Stimulated activated naive CD8-positive, alpha-beta T cell treated with anti-CD3 and anti-CD28 coated beads, Interleukin-15, amount 100 ng/mL, for 72 hours (primary cell): ENCODE data around the gene HOXA7.

Source experiments
- ATAC-seq: fragments of 150-1000 bp; cut with Tn5 transposase; 2 replicates; pipeline ENCODE4 v1.10.0; 2021; ENCODE audit warnings: mild to moderate bottlenecking, moderate library complexity
- DNase-seq, 2 donors: peaks; one replicate each; pipeline ENCODE4 v3.0.0; 2021 to 2022
- H3K27ac Mint-ChIP-seq, 2 donors: one replicate each; pipeline ENCODE4 v1.8.0; 2022; ENCODE audit warnings: mild to moderate bottlenecking in 2 of 2, mixed read lengths in 2 of 2, moderate library complexity in 2 of 2
- H3K27me3 Mint-ChIP-seq: one replicate; pipeline ENCODE4 v1.8.0; 2022; ENCODE audit warnings: mixed read lengths
- H3K4me1 Mint-ChIP-seq: one replicate; pipeline ENCODE4 v1.8.0; 2022; ENCODE audit warnings: mild to moderate bottlenecking, mixed read lengths
- H3K4me3 Mint-ChIP-seq, 2 donors: one replicate each; pipeline ENCODE4 v1.8.0; 2022; ENCODE audit warnings: mild to moderate bottlenecking in 2 of 2, mixed read lengths in 2 of 2, moderate library complexity in 1 of 2
- H3K9me3 Mint-ChIP-seq, 2 donors: one replicate each; pipeline ENCODE4 v1.8.0; 2022; ENCODE audit warnings: mixed read lengths in 2 of 2

Gene HOXA7

DNA sequence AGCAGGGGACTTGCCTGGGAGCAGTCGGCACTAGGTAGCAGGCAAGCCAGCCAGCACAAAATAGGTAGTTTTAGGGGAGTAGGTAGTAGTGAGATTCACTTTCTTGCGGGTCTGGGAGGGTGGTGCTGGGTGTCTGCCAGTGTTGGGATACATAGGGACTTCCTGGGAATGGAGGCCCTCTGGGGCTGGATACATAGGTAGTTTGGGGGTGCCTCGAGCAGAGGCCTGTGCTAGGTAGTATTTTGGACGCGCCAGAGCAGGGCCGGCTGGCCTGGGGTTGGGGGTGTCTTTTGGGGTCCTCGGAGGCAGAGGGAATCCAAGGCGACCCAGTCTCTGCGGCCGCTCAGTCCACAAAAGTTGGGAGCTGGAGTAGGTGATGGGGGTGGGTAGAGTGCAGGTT lies 2.1 kb downstream of the HOXA7 start:
- Mint-ChIP-seq H3K4me3 (peak overlapping the region in 1 of 2 donors; percentile 80), H3K27ac (peak overlapping the region in 1 of 2 donors; percentile 79), H3K4me1 (peaks cover 72% of the 10 kb centered on the region), H3K27me3 (peaks cover 100% of the 10 kb centered on the region), H3K9me3 (no peaks in the 10 kb centered on the region)
- no peak for DNase-seq
- ATAC-seq: no peak

DNA sequence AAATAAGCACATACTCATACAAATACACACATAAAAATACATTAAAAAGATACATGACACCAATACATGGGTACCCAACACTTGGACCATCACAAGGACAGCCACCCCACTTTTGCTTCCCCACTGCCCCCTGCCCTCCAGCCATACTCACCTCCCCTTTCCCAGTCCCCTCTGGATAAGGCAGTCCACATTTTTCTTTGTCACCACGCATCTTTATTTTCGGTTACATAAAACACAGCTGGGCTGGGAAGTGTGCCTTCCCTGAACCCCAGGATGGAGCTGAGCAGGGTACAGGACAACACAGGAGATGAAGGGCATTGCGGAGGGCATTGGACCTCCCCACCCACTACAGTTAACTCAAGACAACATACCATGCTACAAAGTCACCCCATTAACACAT lies 2.9 kb downstream of the HOXA7 start:
- DNase-seq (no peak), ATAC-seq (no peak)
- Mint-ChIP-seq H3K27ac (no peak overlapping the region), H3K4me1 (peaks cover 69% of the 10 kb centered on the region), H3K27me3 (peaks cover 100% of the 10 kb centered on the region), H3K9me3 (no peaks in the 10 kb centered on the region), H3K4me3 (no peak overlapping the region)

DNA sequence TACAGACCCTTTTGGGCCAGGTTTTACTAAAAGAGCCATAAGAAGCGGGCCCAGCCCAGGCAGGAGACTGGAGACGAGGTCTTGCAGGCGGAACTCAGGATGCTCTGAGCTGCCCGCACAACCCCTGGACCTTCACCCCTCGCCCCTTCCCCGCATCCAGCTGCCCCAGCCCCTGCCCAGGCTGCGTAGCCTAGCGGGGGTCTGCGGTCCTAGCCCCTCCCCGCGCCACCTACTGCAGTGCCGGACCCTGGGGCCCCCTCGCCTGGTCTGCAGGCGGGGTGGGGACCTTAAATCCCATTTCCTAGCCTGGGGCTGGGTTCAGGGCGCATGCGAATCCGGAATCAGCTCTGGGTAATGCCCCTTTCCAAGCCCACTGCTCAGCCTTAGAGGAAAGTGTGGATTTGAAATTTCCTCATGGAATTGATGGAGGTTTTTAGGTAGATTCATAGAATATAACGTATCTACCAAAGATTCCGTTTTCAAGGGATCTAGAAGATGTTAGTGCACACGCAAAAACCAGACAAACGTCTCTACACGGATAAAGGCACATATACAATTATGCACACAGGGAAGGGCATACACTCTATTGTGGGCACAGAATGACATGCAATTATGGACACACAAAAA lies 3.5 kb downstream of the HOXA7 start:
- Mint-ChIP-seq H3K27me3 (peaks cover 100% of the 10 kb centered on the region), H3K27ac (no peak overlapping the region), H3K4me3 (no peak overlapping the region), H3K9me3 (no peaks in the 10 kb centered on the region), H3K4me1 (peaks cover 69% of the 10 kb centered on the region)
- no peak for DNase-seq
- no peak for ATAC-seq

DNA sequence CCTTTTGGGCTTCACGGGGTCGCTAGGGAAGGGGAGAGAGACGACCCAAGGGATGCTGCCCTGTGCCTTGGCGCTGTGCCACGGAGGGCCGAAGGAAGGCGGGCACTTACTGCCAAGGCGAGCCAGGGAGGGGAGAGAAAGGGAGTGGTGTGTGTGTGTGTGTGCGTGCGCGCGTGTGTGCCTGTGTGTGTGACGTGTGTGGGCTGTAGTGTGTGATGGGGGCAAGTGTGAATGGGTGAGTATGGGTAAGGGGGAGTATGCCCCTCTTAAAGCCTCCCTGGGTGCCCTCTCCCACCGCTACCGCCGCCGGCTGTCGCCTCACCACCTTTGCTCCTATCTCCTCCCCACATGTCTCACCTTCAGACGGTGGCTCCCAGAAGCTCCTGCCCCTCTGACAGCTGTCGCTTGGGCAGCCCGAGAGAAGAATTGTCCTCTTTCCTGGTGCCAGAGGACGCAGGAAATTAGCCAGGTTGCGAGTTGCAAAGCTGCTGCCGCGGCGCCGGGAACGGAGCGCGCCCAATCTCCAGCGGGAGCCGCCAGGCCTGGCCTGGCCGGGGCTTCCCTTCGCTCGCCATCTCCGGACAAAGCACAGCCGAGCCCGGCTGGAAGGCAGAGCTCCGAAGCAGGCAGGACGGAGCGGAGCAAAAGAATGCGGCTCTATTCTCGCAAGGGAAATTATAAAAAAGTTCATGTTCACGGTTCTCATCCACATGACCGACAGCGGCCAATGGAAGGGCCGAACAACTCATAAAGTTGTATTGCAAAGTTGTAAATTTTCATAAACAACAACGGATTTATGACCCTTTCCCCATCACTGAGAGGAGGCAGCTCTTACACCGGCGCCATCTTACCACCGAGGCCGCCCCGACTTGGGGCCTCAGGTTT lies 4.3 kb downstream of the HOXA7 start, which contains the start of gene HOXA3:
Gene HOXA3, minus strand, starts transcription at position 653 of the 885 bp plus-strand sequence. CDS start 41,943 bp downstream, outside the sequence.
- ATAC-seq (no peak), DNase-seq (no peak)
- H3K4me3 Mint-ChIP-seq: peak within 1 kb of the TSS; percentile 79 to 87
- peaks cover 100% of the 10 kb centered on the region for H3K27me3 Mint-ChIP-seq
- peaks cover 62% of the 10 kb centered on the region for H3K4me1 Mint-ChIP-seq
- no peaks in the 10 kb centered on the region for H3K9me3 Mint-ChIP-seq
- H3K27ac Mint-ChIP-seq: peak within 1 kb of the TSS in 1 of 2 donors; percentile 68

DNA sequence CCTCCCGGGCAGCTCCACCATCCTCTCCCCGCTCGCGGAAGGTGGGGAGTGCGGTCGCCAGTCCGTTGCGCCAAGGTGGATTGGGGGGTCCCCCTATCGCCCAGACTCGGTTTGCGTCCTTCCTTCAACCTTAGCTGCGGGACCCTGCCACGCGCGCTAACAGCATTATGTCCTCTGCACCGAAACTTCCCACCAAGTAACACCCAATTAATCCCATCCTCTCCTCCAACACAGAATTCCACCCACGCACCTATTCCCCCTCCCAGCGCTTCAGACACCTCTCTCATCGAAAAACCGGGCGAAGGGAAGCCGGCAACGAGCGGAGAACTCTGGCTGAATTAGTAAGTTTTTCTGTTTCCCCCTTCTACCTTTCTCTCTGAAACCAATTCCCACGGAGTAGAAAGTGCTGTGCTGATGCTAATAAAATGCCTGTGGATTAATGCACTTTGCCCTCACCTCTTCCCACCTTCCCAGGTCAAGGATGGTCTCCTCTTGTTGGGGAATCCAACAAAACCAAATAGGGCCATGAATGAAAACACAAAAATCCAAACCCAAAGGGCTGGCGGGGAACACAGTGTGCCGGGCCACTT lies 5.0 kb downstream of the HOXA7 start:
- peak overlapping the region; percentile 79 to 87 for H3K4me3 Mint-ChIP-seq
- H3K27ac Mint-ChIP-seq: peak overlapping the region in 1 of 2 donors; percentile 68
- no peak for DNase-seq
- peaks cover 58% of the 10 kb centered on the region for H3K4me1 Mint-ChIP-seq
- ATAC-seq: no peak
- H3K9me3 Mint-ChIP-seq: no peaks in the 10 kb centered on the region
- peaks cover 100% of the 10 kb centered on the region for H3K27me3 Mint-ChIP-seq

DNA sequence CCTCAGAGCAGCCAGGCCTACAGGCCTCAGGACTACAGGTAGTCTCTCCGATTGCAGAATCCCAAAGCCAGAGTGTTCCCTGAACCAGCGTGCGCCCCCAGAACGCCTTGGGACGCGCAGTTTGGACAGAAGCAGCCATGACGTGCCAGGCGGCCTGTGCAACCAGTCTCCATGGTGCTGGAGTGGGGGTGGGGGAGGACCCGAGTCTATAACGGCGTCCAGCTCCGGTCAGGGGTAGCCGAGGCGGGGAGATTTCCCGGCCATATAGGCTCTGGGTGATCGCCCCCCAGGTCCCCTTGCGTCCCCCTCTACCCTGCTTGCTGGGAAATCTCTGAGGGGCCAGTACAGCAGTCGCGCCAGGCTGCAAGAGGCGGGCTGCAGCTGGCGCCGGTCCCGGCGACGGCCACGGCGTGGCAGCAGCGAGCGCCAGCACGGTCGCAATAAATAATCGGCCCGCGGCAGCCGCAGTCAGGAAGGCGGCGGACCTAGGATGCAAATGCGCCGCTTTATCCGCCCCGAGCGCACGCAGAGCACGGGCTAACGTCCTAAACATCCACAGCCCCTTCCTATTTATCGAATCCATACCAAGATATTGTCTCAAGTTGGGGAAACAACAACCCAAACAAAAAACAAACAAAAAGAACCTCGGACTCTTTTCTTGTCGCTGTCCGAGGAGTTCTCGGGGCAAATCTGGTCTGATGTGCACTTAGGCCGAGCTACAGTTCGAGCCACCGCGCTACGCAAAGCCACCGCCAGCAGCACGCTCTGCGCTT lies 5.7 kb downstream of the HOXA7 start:
- Mint-ChIP-seq H3K27me3 (peaks cover 100% of the 10 kb centered on the region), H3K27ac (no peak overlapping the region), H3K4me3 (peak overlapping the region; percentile 79 to 87), H3K9me3 (no peaks in the 10 kb centered on the region), H3K4me1 (peaks cover 52% of the 10 kb centered on the region)
- DNase-seq (peak; percentile 74 to 79), ATAC-seq (peak; percentile 79)

DNA sequence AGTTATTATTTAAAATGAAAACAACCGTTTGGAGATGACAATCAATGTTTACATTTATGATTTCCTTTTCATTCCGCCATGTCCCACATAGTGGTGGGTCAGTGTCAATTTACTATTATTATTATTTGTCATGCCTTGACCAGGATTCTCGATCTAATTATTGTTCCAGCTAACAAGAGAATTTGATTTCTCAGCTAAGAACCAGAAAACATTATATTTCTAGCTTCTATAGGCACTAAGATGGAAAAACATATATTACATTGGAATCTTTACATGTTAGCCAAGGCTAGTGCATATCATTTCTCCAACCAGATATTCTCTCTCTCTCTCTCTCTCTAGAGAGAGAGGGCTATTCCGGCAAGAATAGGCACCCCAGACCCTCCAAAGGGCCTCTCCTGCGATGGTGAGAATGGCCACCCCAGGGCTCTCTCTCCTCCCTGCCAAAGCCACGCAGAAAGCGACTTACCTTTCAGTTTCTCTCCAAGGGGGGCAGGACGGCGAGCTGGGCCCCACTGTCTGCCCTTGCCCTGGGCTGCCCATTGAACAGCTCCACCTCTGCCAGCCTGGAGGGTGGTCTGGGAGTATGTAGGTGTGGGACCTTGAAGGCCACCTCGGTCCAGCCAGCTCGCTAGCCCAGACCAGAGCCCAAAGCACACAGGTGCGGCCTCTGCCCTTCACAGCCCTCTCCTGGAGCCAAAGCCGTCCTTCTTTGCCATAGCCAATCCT lies 6.5 kb downstream of the HOXA7 start:
- H3K4me1 Mint-ChIP-seq: peaks cover 44% of the 10 kb centered on the region
- peak; percentile 17 for ATAC-seq

DNA sequence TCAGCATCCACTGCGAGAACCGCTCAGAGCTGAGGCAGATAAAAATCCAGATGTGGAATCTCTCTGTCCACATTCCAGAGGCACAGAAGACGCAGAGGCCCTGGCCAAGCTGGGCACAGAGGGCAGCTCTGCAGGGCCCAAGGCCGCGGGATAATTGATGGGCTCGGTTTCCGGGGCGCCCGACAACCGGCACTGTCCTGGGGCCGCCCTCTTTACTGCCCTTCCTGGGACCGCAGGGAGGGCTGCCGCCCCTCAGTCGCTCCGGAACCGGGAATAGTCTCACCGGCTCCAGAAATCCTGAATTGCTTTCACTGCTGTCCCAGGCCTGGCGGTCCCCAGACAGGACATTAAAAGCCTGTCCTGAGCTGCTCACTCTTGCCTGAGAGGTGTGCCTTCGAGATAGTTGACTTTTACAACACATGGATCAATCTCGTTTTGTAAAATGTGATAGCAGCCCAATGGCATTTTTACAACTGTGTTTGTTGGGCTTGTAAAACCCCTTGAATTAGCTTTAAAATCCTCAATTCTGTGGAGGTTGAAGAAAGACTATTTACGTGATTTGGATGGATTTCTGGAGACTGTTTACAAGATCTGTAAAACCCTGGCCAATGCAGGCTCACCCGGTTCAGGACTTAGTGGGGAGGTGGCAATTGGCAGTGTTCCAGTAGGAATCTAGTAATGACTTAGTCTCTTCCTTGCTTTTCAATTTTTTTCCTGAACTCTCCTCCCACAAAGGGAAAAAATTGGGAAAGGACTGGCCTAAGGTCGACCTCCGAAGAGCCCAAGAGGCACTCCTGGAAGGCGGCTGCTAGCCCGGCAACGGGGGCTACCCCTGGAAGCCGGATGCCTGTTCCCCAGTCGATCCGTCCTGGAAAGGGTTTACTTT lies 7.5 kb downstream of the HOXA7 start:
- H3K4me3 Mint-ChIP-seq: no peak overlapping the region
- H3K27me3 Mint-ChIP-seq: peaks cover 94% of the 10 kb centered on the region
- ATAC-seq (no peak), DNase-seq (no peak)
- no peaks in the 10 kb centered on the region for H3K9me3 Mint-ChIP-seq
- peaks cover 35% of the 10 kb centered on the region for H3K4me1 Mint-ChIP-seq
- H3K27ac Mint-ChIP-seq: no peak overlapping the region

More for the DNA sequence above, 6.5 kb downstream of the HOXA7 start:
- Mint-ChIP-seq H3K9me3 (no peaks in the 10 kb centered on the region), H3K4me3 (peak overlapping the region; percentile 79 to 87), H3K27ac (no peak overlapping the region), H3K27me3 (peaks cover 100% of the 10 kb centered on the region)
- peak in 1 of 2 donors; percentile 9 for DNase-seq

DNA sequence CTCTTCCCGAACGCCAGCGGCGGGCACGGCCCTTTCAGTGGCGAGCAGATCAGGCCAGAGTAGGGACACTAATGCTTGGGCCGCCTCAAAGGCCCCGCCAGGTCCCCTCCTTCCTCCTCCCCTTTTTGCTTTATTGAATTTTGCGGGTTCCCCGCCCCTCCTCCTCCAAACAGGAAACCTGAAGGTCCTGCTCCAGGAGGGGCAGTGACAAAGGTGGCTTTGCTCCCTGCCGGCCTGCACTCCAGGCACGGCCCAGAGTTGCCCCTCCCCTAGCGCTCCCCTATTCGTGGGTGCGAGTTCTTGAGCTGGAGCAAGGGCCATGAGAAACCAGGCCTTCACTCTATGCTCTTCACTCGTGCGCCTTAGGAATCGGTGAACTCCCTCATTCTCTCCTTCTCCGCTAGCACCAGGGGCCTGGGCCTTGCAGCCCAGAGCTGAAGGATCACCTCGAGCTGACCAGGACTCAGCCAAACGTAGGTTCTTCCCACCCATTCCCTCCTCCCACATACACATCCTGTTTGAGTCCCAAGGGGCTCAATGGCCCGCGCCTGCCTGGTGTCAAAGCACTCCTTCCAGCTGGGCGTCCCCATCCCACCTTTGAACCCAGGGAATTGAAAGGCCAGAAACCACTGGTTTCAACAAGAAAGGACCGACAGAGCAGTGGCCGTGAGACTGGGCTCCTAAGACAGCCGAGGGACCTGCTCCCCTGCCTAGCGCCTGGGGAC lies 8.3 kb downstream of the HOXA7 start:
- Mint-ChIP-seq H3K27me3 (peaks cover 86% of the 10 kb centered on the region), H3K4me1 (peaks cover 35% of the 10 kb centered on the region), H3K9me3 (no peaks in the 10 kb centered on the region), H3K27ac (no peak overlapping the region), H3K4me3 (peak overlapping the region; percentile 69 to 78)
- ATAC-seq (no peak), DNase-seq (no peak)

DNA sequence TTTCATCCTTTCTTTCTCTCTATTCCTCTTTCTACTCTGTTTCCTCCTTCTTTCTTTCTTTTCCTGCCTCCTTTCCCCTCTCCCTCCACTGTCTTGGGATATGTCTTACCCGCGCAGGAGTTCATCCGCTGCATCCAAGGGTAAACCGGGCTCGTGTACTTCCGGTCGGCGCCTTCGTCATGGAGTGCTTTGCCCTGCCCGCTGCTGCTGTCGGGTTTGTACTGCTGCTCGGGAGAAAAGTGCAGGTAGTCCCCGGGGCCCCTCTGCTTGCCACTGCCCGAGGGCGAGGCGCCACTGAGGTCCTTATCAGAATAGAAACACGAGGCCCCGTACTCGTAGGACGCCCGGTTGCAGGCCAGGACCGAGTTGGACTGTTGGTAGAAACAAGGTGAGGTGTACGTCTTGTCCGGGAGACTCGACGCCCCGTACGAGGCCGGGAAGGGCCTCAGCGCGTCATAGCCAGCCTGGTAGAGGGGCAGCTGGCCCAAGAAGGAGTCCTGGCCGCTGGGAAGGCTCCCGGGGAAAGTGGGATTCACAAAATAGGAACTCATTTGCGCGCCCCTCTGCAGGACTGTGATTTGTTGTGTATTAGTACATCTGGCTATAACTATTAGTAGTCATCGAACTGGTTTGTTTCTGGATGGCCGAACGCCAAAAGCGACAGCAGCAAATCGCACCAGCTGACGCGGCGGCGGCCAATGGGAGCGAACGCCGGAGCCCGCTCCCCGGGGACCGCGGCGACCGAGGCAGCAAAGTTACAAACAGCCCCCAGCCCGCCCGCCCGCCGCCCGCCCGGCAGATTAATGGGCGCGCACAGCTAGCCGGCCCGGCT lies 9.1 kb downstream of the HOXA7 start, which contains the start of gene HOXA6:
Gene HOXA6, minus strand, starts transcription at position 576 of the 832 bp plus-strand sequence. Its CDS starts 25 bp downstream, at position 551.
- Mint-ChIP-seq H3K4me3 (peak within 1 kb of the TSS; percentile 69 to 78), H3K9me3 (no peaks in the 10 kb centered on the region), H3K27me3 (peaks cover 85% of the 10 kb centered on the region), H3K4me1 (peaks cover 33% of the 10 kb centered on the region), H3K27ac (no peak within 1 kb of the TSS)
- DNase-seq: no peak
- no peak for ATAC-seq

DNA sequence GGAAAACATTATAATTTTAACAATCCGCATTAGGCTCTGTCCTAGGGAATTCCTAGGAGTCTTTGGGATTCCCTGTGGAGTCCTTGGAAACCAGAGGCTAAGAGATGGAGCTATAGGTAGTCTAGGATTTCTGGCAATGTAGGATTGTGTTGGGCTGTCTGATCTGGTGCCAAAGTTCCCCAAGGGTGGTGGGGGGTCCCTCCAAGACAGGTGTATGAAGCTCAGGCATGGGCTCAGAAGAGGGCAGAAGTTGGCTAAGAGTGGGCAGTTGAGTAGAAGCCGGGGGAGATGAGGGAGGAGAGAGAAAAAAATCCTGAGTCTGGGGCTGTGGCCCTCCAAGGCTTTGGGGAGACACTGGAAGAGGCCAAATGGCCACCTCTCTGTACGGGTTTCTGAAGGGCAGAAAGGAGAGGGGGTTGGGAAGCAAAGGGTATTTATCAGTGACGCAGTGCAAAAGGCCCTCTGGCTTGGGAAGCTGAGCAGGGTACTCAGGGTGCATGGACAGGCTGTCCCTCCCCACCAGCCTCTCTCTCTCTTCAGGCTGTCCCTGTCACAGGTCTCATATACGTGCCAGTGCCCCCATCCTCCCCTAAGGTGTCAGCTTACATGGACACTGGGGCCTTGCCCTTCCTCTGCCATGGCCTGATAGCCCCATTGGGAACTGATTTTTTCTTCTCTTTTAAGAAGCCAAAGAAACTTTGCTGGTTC lies 9.8 kb downstream of the HOXA7 start:
- H3K4me1 Mint-ChIP-seq: peaks cover 26% of the 10 kb centered on the region
- H3K9me3 Mint-ChIP-seq: no peaks in the 10 kb centered on the region
- ATAC-seq: no peak
- no peak overlapping the region for H3K27ac Mint-ChIP-seq
- no peak overlapping the region for H3K4me3 Mint-ChIP-seq
- DNase-seq: no peak
- peaks cover 85% of the 10 kb centered on the region for H3K27me3 Mint-ChIP-seq

DNA sequence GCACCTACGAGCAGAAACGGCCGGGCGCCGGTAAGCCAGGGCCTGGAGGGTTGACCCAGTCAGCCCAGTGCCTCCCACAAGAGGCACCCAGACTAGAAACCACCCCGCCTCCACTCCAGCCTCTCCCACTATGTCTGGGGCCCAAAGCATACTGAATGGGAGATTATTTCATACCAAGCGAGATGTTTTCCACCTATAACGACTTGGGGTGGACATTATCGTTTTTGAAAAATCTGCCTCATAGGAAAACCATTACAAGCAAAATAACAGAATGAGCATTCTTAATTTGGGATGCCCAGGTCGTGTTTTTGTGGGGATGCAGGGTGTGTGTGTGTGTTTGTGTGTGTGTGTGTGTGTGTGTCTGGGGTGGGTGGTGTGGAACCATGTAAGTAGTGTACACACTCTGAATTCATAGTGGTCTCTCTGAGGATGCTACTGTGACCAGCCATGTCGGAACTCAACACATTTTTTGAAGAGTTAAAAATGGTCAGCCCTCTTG lies 10.5 kb downstream of the HOXA7 start:
- Mint-ChIP-seq H3K9me3 (no peaks in the 10 kb centered on the region), H3K4me1 (peaks cover 19% of the 10 kb centered on the region), H3K4me3 (no peak overlapping the region), H3K27ac (no peak overlapping the region), H3K27me3 (peaks cover 85% of the 10 kb centered on the region)
- DNase-seq: no peak
- ATAC-seq: no peak
